HL-60 (cell line): ENCODE measurements around the gene KCNT2.

ENCODE experiments used
- CTCF ChIP-seq: IDR thresholded peaks from one replicate; pipeline ENCODE4 v1.5.1; 2011; ENCODE audit warnings: low read length, control low read depth, inconsistent platforms; ENCODE audit not compliant: insufficient read depth
- POLR2AphosphoS5 ChIP-seq: IDR thresholded peaks from 2 replicates; pipeline ENCODE4 v1.6.1; 2012; ENCODE audit warnings: low read depth
- REST ChIP-seq: IDR thresholded peaks from 2 replicates; pipeline ENCODE4 v1.6.1; 2012; ENCODE audit warnings: low read depth; ENCODE audit not compliant: insufficient replicate concordance
- SPI1 ChIP-seq: IDR thresholded peaks from 2 replicates; pipeline ENCODE4 v1.6.1; 2012; ENCODE audit warnings: low read depth, mild to moderate bottlenecking, borderline replicate concordance

- TF ChIP-seq CTCF (no peak), POLR2AphosphoS5 (no peak), SPI1 (no peak), REST (no peak)
Measured at GRCh38 chr1:196344453-196344852, 263.8 kb downstream of the KCNT2 start.
